DOHH2 (cell line): ENCODE data around the gene ST3GAL4.

Experiments used
- H3F3A ChIP-seq: fragments of 200-600 bp; sonication (generic), shearing (Covaris generic); 2 replicates; pipeline ENCODE4 v1.6.0; 2016; ENCODE audit warnings: antibody characterized with exemption, mild to moderate bottlenecking; ENCODE audit not compliant: control insufficient read depth, insufficient read depth
- H3K27ac ChIP-seq: fragments of 200-600 bp; sonication (generic); 2 replicates; pipeline ENCODE4 v1.5.1; 2014; ENCODE audit warnings: low read depth, mild to moderate bottlenecking, low read length, moderate library complexity
- H3K27me3 ChIP-seq: fragments of 200-600 bp; sonication (generic); 2 replicates; pipeline ENCODE4 v1.6.1; 2014; ENCODE audit warnings: mild to moderate bottlenecking, low read length, mixed read lengths; ENCODE audit not compliant: control insufficient read depth
- H3K36me3 ChIP-seq: fragments of 200-600 bp; sonication (generic); 2 replicates; pipeline ENCODE4 v1.6.1; 2014; ENCODE audit warnings: mild to moderate bottlenecking, low read length, moderate library complexity, mixed read lengths; ENCODE audit not compliant: control insufficient read depth
- H3K4me1 ChIP-seq: fragments of 200-600 bp; sonication (generic); 2 replicates; pipeline ENCODE4 v1.6.1; 2014; ENCODE audit warnings: mild to moderate bottlenecking, low read length, mixed read lengths; ENCODE audit not compliant: control insufficient read depth
- H3K4me2 ChIP-seq: fragments of 200-600 bp; sonication (generic); 2 replicates; pipeline ENCODE4 v1.6.0; 2014; ENCODE audit warnings: mild to moderate bottlenecking, low read length, moderate library complexity
- H3K4me3 ChIP-seq: fragments of 200-600 bp; sonication (generic); 2 replicates; pipeline ENCODE4 v1.5.1; 2014; ENCODE audit warnings: mild to moderate bottlenecking, low read length, mixed read lengths
- H3K79me2 ChIP-seq: fragments of 200-600 bp; sonication (generic); 2 replicates; pipeline ENCODE4 v1.6.1; 2014; ENCODE audit warnings: mild to moderate bottlenecking, low read length, mixed read lengths; ENCODE audit not compliant: control insufficient read depth
- H3K9me2 ChIP-seq: fragments of 200-600 bp; sonication (generic); replicated peaks from 2 replicates; pipeline ENCODE4 v1.6.1; 2014; ENCODE audit warnings: mild to moderate bottlenecking, low read length, mixed read lengths; ENCODE audit not compliant: control insufficient read depth
- H3K9me3 ChIP-seq: fragments of 200-600 bp; sonication (generic); 2 replicates; pipeline ENCODE4 v1.6.1; 2014; ENCODE audit warnings: antibody characterized with exemption, low read length, mixed read lengths; ENCODE audit not compliant: control insufficient read depth, insufficient read depth
- H4K20me1 ChIP-seq: fragments of 200-600 bp; sonication (generic); 2 replicates; pipeline ENCODE4 v1.6.0; 2014; ENCODE audit warnings: low read depth, mild to moderate bottlenecking, antibody characterized with exemption, low read length, moderate library complexity; ENCODE audit not compliant: control insufficient read depth, insufficient read depth
- CTCF ChIP-seq: fragments of 200-600 bp; sonication (generic); IDR thresholded peaks from one replicate; pipeline ENCODE4 v1.5.1; 2014; ENCODE audit warnings: antibody characterized with exemption, mild to moderate bottlenecking, low read depth, low read length; ENCODE audit not compliant: poor library complexity, severe bottlenecking
- EZH2phosphoT487 ChIP-seq: fragments of 200-600 bp; sonication (generic); IDR thresholded peaks from 2 replicates; pipeline ENCODE4 v1.6.1; 2017; ENCODE audit warnings: borderline replicate concordance, mild to moderate bottlenecking, antibody characterized with exemption, low read length, moderate library complexity, mixed read lengths

Gene ST3GAL4

GRCh38 chr11:126407682-126408288 is 52.3 kb downstream of the ST3GAL4 start:
- Histone ChIP-seq H3K79me2 (no peaks in the 10 kb centered on the region), H3K27ac (no peak overlapping the region), H3K9me2 (no peaks in the 10 kb centered on the region), H3K9me3 (no peaks in the 10 kb centered on the region), H3K27me3 (no peaks in the 10 kb centered on the region), H3K36me3 (no peaks in the 10 kb centered on the region), H4K20me1 (peaks cover 3% of the 10 kb centered on the region; the same call in 1 of the 2 replicates), H3K4me3 (no peak overlapping the region), H3F3A (no peaks in the 10 kb centered on the region), H3K4me1 (no peaks in the 10 kb centered on the region), H3K4me2 (no peak overlapping the region)
- TF ChIP-seq EZH2phosphoT487 (no peak), CTCF (no peak)

- H3K4me2 ChIP-seq: no peak overlapping the region
- H3K4me3 ChIP-seq: no peak overlapping the region
- H3K79me2 ChIP-seq: no peaks in the 10 kb centered on the region
- H3K9me3 ChIP-seq: no peaks in the 10 kb centered on the region
- no peak overlapping the region for H3K27ac ChIP-seq
- no peaks in the 10 kb centered on the region for H3F3A ChIP-seq
- no peaks in the 10 kb centered on the region for H3K36me3 ChIP-seq
- no peaks in the 10 kb centered on the region for H3K4me1 ChIP-seq
- no peaks in the 10 kb centered on the region for H3K27me3 ChIP-seq
- TF ChIP-seq EZH2phosphoT487: no peak
- peaks cover 3% of the 10 kb centered on the region; the same call in 1 of the 2 replicates for H4K20me1 ChIP-seq
- no peaks in the 10 kb centered on the region for H3K9me2 ChIP-seq
Measured at GRCh38 chr11:126408496-126408895, 53.0 kb downstream of the ST3GAL4 start.

- Histone ChIP-seq H3K9me2 (no peaks in the 10 kb centered on the region), H3K27ac (no peak overlapping the region), H3K4me3 (no peak overlapping the region), H3K4me2 (no peak overlapping the region), H3K79me2 (no peaks in the 10 kb centered on the region), H3K27me3 (no peaks in the 10 kb centered on the region), H3K36me3 (no peaks in the 10 kb centered on the region), H3K4me1 (no peaks in the 10 kb centered on the region), H3F3A (no peaks in the 10 kb centered on the region), H3K9me3 (no peaks in the 10 kb centered on the region), H4K20me1 (peaks cover 3% of the 10 kb centered on the region; the same call in 1 of the 2 replicates)
- TF ChIP-seq EZH2phosphoT487 (no peak), CTCF (no peak)
Measured at GRCh38 chr11:126408901-126409619, 53.6 kb downstream of the ST3GAL4 start.

GRCh38 chr11:126409620-126409985 is 54.1 kb downstream of the ST3GAL4 start:
- Histone ChIP-seq H3K36me3 (no peaks in the 10 kb centered on the region), H3K4me2 (no peak overlapping the region), H3K4me3 (no peak overlapping the region), H3K9me2 (no peaks in the 10 kb centered on the region), H3K27me3 (no peaks in the 10 kb centered on the region), H3K9me3 (no peaks in the 10 kb centered on the region), H3K27ac (no peak overlapping the region), H3F3A (no peaks in the 10 kb centered on the region), H4K20me1 (peaks cover 2% of the 10 kb centered on the region; the same call in 1 of the 2 replicates), H3K79me2 (no peaks in the 10 kb centered on the region), H3K4me1 (no peaks in the 10 kb centered on the region)
- no peak for TF ChIP-seq CTCF
- TF ChIP-seq EZH2phosphoT487: no peak
